Stimulated activated CD4-positive, alpha-beta T cell treated with anti-CD3 and anti-CD28 coated beads, Interleukin-15, amount 100 ng/mL, for 24 hours (primary cell): ENCODE results near the gene ESRRB.

Source experiments
- DNase-seq: peaks from one replicate; pipeline ENCODE4 v3.0.0-alpha.2; 2020

The ESRRB gene

GRCh38 chr14:76461886-76462285 lies 85.9 kb downstream of the ESRRB start:
- no peak for DNase-seq

- no peak for DNase-seq
Measured at GRCh38 chr14:76462330-76462729, 86.4 kb downstream of the ESRRB start.

GRCh38 chr14:76463105-76463504 lies 87.2 kb downstream of the ESRRB start:
- DNase-seq, result no peak

GRCh38 chr14:76464856-76465255 lies 88.9 kb downstream of the ESRRB start:
- no peak for DNase-seq

- no peak for DNase-seq
Measured at GRCh38 chr14:76465664-76466063, 89.7 kb downstream of the ESRRB start.

GRCh38 chr14:76467711-76468155 lies 91.8 kb downstream of the ESRRB start:
- DNase-seq, result no peak

GRCh38 chr14:76472199-76472723 lies 96.3 kb downstream of the ESRRB start:
- no peak for DNase-seq

GRCh38 chr14:76473481-76474263 lies 97.7 kb downstream of the ESRRB start:
- no peak for DNase-seq

- no peak for DNase-seq
Measured at GRCh38 chr14:76480426-76480825, 104.5 kb downstream of the ESRRB start.

GRCh38 chr14:76484355-76484754 lies 108.4 kb downstream of the ESRRB start:
- DNase-seq, result no peak

- DNase-seq, result no peak
Measured at GRCh38 chr14:76486251-76486743, 110.4 kb downstream of the ESRRB start.

GRCh38 chr14:76488551-76488950 lies 112.6 kb downstream of the ESRRB start:
- no peak for DNase-seq

GRCh38 chr14:76489667-76490066 lies 113.7 kb downstream of the ESRRB start:
- no peak for DNase-seq

GRCh38 chr14:76490111-76490510 lies 114.2 kb downstream of the ESRRB start:
- no peak for DNase-seq

GRCh38 chr14:76490735-76491134 lies 114.8 kb downstream of the ESRRB start:
- no peak for DNase-seq

- no peak for DNase-seq
Measured at GRCh38 chr14:76491172-76491930, 115.4 kb downstream of the ESRRB start.

GRCh38 chr14:76495983-76496382 lies 120.0 kb downstream of the ESRRB start:
- no peak for DNase-seq

- DNase-seq, result no peak
Measured at GRCh38 chr14:76496595-76496994, 120.7 kb downstream of the ESRRB start.

GRCh38 chr14:76497550-76498462 lies 121.9 kb downstream of the ESRRB start:
- peak; percentile 8 for DNase-seq

- DNase-seq, result no peak
Measured at GRCh38 chr14:76498463-76498935, 122.6 kb downstream of the ESRRB start.

GRCh38 chr14:76498976-76499375 lies 123.0 kb downstream of the ESRRB start:
- no peak for DNase-seq

- DNase-seq, result no peak
Measured at GRCh38 chr14:76499399-76499798, 123.5 kb downstream of the ESRRB start.

- no peak for DNase-seq
Measured at GRCh38 chr14:76500011-76500410, 124.1 kb downstream of the ESRRB start.
